Lower lobe of right lung (tissue), 2 donors: ENCODE measurements around the gene NT5C2. TPM values are rescaled to one million over a fixed set of nuclear protein-coding genes. Genes with fewer than 3 reads are reported as not detected.

Source experiments
- ATAC-seq, 2 donors: fragments of 200-7000 bp; cut with Tn5 transposase; one replicate each; pipeline ENCODE4 v1.9.1; 2020 to 2022; ENCODE audit warnings: mild to moderate bottlenecking in 2 of 2, moderate library complexity in 2 of 2
- DNase-seq: peaks from one replicate; pipeline ENCODE4 v3.0.0-alpha.2; 2020
- H3K27ac ChIP-seq: fragments of 200-600 bp; one replicate; pipeline ENCODE4 v1.8.0; 2022
- H3K27me3 ChIP-seq: fragments of 200-600 bp; one replicate; pipeline ENCODE4 v1.8.0; 2022; ENCODE audit warnings: low read depth
- H3K36me3 ChIP-seq: fragments of 200-600 bp; one replicate; pipeline ENCODE4 v1.8.0; 2022; ENCODE audit warnings: mild to moderate bottlenecking
- H3K4me1 ChIP-seq: fragments of 200-600 bp; one replicate; pipeline ENCODE4 v1.8.0; 2022
- H3K4me3 ChIP-seq: fragments of 200-600 bp; one replicate; pipeline ENCODE4 v1.8.0; 2022; ENCODE audit warnings: mild to moderate bottlenecking
- H3K9me3 ChIP-seq: fragments of 200-600 bp; one replicate; pipeline ENCODE4 v1.8.0; 2022
- intact Hi-C: fragments of 100-400 bp; cut with DNase I; formaldehyde crosslinking; loops from one replicate; pipeline ENCODE4 v1.11.0; 2022
- total RNA-seq: library from RNA; stranded (reverse); fragmentation: NEBNext Ultra II Directional; extraction: Animal tissue kit (Norgen Biotek cat#: 25700); gene quantifications from one replicate; pipeline ENCODE4 v1.2.1, GENCODE V29; 2021
- TF ChIP-seq, protein P1 (sequence below): fragments of 200-600 bp; IDR thresholded peaks from one replicate; pipeline ENCODE4 v1.8.0; 2022; ENCODE audit warnings: antibody characterized with exemption, mild to moderate bottlenecking
- donor health status: DM: no; HTN: yes; CAD: no; lungs with severe emphysema.

The NT5C2 gene
- total RNA-seq, 1 donor from 2014 or later = 105 TPM

DNA sequence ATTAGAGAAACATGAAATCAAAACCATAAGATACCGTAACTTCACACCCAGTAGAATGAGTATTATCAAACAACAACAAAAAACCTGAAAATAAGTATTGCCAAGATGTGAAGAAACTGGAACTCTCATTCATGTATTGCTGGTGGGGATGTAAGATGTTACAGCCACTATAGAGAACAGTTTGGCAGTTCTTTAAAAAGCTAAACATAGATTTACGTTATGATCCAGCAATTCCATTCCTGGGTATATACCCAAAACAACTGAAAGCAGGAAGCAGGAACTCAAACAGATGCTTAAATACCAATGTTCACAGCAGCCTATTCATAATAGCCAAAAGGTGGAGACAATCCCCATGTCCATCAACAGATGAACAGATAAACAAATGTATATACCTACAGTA lies 72.5 kb downstream of the NT5C2 start:
- intact Hi-C loops = no loop called here
- Histone ChIP-seq H3K36me3 (no peaks in the 10 kb centered on the region), H3K27ac (no peak overlapping the region), H3K4me1 (peaks cover 36% of the 10 kb centered on the region), H3K9me3 (no peaks in the 10 kb centered on the region), H3K27me3 (no peaks in the 10 kb centered on the region), H3K4me3 (no peak overlapping the region)
- no peak for ATAC-seq
- TF ChIP-seq, protein P1, sequence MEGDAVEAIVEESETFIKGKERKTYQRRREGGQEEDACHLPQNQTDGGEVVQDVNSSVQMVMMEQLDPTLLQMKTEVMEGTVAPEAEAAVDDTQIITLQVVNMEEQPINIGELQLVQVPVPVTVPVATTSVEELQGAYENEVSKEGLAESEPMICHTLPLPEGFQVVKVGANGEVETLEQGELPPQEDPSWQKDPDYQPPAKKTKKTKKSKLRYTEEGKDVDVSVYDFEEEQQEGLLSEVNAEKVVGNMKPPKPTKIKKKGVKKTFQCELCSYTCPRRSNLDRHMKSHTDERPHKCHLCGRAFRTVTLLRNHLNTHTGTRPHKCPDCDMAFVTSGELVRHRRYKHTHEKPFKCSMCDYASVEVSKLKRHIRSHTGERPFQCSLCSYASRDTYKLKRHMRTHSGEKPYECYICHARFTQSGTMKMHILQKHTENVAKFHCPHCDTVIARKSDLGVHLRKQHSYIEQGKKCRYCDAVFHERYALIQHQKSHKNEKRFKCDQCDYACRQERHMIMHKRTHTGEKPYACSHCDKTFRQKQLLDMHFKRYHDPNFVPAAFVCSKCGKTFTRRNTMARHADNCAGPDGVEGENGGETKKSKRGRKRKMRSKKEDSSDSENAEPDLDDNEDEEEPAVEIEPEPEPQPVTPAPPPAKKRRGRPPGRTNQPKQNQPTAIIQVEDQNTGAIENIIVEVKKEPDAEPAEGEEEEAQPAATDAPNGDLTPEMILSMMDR = no peak
- DNase-seq = no peak

DNA sequence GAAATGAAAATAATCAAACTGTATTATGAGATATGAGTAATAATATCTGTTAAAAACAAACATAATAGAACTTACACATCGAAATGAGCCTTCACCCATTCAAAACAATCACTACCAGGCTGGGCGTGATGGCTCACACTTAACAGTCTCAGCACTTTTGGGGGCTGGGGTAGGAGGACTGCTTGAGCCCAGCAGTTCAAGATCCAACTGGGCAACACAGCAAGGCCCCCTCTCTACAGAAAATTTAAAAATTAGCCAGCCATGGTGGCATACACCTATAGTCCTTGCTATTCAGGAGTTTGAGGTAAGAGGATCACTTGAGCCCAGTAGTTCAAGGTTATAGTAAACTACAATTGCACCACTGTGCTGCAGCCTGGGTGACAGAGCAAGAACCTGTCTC lies 75.8 kb downstream of the NT5C2 start:
- no peaks in the 10 kb centered on the region for H3K27me3 ChIP-seq
- no peak overlapping the region for H3K27ac ChIP-seq
- peaks cover 27% of the 10 kb centered on the region for H3K4me1 ChIP-seq
- intact Hi-C loops = no loop called here
- ATAC-seq (no peak), DNase-seq (no peak)
- no peak overlapping the region for H3K4me3 ChIP-seq
- TF ChIP-seq, protein P1 = no peak
- H3K36me3 ChIP-seq = no peaks in the 10 kb centered on the region
- no peaks in the 10 kb centered on the region for H3K9me3 ChIP-seq

- H3K9me3 ChIP-seq = no peaks in the 10 kb centered on the region
- peaks cover 33% of the 10 kb centered on the region for H3K4me1 ChIP-seq
- DNase-seq = no peak
- no peaks in the 10 kb centered on the region for H3K36me3 ChIP-seq
- H3K27me3 ChIP-seq = no peaks in the 10 kb centered on the region
- no peak overlapping the region for H3K27ac ChIP-seq
- no peak for ATAC-seq
- intact Hi-C loops = no loop called here
- H3K4me3 ChIP-seq = no peak overlapping the region
- TF ChIP-seq, protein P1 = no peak
Observed at GRCh38 chr10:103114876-103115275, 78.2 kb downstream of the NT5C2 start.

GRCh38 chr10:103111918-103112877 lies 80.9 kb downstream of the NT5C2 start:
- Histone ChIP-seq H3K27ac (no peak overlapping the region), H3K9me3 (no peaks in the 10 kb centered on the region), H3K27me3 (no peaks in the 10 kb centered on the region), H3K36me3 (peaks cover 2% of the 10 kb centered on the region), H3K4me3 (no peak overlapping the region), H3K4me1 (peaks cover 33% of the 10 kb centered on the region)
- TF ChIP-seq, protein P1 = no peak
- ATAC-seq (no peak), DNase-seq (no peak)
- intact Hi-C loops = no loop called here

DNA sequence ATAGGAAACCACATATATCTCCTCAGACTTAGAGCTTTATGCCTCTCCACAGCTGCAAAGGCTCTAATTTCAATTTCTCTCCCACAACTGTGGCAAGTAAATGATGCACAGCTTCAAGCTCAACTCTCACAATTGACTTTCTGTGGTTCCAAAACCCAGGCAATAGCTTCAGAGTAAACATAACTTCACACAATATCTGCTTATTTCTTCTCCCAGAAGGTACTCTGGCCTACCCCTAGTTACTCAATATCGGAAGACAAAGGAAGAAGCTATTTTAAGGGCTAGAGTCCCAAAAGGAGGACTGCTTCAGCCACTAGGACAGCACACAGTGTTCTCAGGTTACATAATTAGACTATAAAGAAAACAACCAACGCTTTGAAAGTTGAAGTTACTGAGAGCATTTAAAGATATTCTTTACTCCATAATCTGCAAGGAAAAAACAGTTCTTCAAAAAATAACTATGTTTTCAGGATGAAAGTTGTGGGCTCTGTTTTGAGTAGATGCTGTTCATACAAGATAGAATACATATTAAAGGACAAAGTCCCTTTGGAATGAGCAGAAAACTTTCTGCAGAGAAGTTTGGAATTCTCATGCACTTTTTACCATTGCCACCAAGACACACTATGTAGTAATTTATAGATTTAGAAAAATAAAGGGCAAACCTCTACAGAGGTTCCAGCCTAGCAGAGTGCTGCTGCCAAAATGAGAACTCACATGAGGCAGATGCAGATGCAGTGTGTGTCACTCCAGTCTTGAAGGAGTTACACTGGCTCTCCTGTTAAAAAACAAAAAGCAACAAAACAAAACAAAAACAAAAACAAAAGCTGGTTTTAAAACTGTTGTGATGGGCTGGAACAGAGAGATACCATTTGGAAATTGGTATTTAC lies 81.8 kb downstream of the NT5C2 start:
- Histone ChIP-seq H3K36me3 (peaks cover 10% of the 10 kb centered on the region), H3K4me1 (peaks cover 33% of the 10 kb centered on the region), H3K9me3 (no peaks in the 10 kb centered on the region), H3K27ac (peak overlapping the region; percentile 61), H3K4me3 (no peak overlapping the region), H3K27me3 (no peaks in the 10 kb centered on the region)
- intact Hi-C loops = no loop called here
- DNase-seq (no peak), ATAC-seq (peak; percentile 70 to 82)
- TF ChIP-seq, protein P1 = no peak
